GM19372 (cell line): ENCODE measurements around the gene LGALS3.

Experiments
- ATAC-seq: cut with Tn5 transposase; IDR thresholded peaks from one replicate; pipeline ENCODE4 v1.9.1; 2021; ENCODE audit warnings: mild to moderate bottlenecking, low read depth, moderate library complexity; ENCODE audit not compliant: unreplicated experiment

The LGALS3 gene

DNA sequence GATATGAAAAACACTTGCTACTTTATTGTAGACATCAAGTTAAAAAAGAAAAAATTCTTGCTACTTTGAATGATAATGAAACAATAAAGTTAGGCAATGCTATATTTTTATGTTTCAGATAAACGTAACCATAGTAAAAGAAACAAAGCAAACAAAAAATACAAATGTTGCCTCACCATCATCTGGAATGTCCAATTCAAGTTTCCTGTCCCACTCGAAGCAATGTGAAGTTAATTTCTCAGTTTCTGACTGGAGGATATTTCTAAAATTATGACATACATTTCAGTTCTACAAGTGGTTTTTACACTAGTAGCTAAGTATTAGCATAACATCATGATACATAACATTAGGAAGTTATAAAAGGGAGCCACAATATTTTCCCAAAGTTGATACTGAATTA, 41.5 kb downstream of the LGALS3 start:
- ATAC-seq = no peak

DNA sequence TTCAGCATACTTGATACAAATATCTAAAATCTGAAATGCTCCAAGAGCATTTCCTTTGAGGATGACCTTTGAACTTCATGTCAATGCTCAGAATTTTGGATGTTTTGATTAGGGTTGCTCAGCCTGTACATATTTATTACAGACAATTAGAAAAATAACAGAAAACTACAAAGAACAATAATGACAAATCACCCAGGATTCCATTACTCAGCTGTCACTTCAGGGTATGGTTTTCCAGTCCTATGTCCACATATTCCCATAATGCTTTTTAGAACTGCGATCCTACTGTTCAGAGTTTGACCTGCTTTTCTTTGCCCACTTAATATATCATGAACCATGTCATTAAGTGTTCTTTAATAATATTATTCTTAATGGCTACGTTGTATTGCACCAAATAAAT, 51.0 kb downstream of the LGALS3 start:
- no peak for ATAC-seq

DNA sequence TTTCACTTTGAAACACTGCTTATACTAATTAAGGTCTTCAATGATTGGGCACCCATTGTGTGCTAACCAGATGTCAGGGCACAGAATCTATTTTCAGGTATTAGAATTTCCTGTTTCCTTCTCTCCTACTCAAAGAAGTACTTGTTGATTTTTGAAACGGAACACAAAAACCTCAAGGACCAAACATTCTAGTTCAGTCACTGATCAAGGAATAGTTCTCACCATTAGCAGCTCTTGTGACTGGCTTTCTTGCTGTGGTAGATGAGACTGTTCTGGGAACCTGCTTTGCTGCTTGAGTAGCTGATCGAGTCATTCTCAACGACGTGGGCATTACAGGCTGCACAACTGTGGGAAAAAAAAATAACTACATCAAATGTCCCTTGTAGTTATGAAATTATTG, 51.4 kb downstream of the LGALS3 start:
- peak; percentile 64 for ATAC-seq

DNA sequence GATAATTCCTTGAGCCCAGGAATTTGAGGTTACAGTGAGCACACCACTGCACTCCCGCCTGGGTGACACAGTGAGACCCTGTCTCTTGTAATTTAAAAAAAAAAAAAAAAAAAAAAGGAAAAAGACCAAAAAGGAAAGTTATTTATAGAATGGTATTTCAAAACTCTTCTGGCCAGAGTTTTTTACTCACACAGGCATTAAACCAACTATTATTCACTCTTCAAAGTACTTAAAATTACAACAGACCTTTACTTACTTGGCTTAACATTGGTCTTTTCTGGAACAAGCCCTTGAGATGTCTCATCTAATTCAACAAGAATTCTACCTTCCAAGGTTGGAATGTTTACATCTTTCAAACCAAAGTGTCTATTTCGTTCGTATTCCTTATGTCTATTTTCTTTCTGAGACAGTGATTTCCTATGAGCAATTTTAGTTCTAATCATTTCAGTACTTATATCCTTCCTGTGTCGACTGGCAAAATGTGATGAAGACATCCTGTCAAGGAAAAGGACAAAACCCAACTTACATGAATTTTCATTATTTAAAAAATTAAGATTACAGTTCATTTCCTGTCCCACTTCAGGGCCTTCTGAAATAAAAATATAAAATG, 59.7 kb downstream of the LGALS3 start:
- no peak for ATAC-seq

DNA sequence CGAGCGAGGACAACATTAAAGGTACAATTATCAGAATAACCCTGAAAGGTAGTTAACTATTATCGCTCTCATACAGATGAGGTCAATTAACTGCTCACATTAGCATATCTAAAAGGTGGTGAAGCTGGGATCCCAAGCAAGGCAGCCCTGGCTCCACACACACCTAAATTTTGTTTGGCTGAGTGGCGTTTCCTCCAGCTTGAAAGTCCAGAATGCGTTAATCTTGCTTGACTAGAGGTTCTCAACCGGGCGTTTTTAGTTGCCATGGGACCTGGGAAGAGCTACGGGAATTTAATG, 61.8 kb downstream of the LGALS3 start:
- ATAC-seq = no peak

DNA sequence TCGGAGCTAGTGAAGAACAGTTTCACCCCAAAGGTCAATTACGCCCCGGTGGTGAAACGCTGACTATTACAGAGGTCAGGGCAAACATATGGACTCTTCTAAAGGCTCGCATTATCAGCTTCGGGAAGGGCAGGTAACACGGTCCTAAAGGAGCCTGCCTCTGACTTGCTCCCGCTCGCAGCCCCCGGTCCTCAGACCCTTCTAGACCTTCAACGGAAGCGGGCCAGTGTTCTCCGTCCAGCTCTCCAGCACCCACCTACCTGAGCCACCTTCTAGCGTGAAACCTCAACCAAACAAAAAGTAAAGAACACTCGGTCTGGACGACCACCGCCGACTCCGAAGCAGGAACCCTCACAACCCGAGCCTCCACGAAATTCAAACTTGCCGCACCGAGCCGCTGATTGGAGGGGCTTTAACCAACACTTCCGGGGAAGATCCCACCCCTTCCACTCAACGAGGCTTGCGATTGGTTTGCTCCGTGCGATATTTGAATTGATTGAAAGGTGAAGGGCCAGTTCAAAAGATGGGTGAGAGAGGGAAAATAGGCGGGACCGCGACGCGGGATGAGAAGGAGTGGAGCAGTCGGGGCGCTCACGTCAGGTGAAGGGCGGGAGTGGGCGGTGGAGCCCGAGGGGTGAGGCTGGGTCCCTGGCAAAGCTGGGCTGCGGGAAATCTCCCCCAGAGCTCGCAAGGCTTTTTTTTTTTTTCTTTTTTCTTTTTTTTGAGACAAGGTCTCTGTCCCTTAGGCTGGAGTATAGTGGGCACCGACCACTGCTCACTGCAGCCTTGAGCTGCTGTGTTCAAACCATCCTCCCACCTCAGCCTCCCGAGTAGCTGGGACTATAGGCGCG, 62.4 kb downstream of the LGALS3 start, which contains the start of gene DLGAP5:
Gene DLGAP5 (minus strand): TSS at position 383 of the 851 bp plus-strand sequence. CDS start 2,406 bp downstream, outside the sequence.
- peak; percentile 95 for ATAC-seq

DNA sequence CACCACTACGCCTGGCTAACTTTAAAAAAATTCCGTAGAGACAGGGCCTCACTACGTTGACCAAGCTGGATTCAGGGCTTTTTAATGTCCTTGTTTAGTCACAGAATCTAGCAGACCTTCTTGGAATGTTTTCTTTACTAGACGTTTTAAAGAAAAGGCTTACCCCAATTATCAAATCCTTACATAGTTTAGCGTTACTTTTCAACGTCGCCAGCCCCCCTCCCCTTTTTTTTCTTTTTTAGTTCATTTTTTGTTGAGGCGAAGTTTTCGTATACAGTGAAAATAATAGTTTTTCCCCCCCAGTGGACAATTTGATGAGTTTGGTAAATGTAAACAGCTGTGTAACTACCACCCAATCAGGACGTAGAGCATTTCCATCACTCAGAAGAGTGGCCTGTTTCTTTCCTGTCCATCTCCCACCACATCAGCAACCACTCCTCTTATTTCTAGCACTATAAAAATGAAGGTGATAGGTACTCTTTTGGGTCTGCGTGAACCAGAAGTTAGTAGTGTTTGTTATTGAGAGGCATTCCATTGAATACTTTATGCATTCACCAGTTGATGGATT, 63.1 kb downstream of the LGALS3 start:
- ATAC-seq = no peak

DNA sequence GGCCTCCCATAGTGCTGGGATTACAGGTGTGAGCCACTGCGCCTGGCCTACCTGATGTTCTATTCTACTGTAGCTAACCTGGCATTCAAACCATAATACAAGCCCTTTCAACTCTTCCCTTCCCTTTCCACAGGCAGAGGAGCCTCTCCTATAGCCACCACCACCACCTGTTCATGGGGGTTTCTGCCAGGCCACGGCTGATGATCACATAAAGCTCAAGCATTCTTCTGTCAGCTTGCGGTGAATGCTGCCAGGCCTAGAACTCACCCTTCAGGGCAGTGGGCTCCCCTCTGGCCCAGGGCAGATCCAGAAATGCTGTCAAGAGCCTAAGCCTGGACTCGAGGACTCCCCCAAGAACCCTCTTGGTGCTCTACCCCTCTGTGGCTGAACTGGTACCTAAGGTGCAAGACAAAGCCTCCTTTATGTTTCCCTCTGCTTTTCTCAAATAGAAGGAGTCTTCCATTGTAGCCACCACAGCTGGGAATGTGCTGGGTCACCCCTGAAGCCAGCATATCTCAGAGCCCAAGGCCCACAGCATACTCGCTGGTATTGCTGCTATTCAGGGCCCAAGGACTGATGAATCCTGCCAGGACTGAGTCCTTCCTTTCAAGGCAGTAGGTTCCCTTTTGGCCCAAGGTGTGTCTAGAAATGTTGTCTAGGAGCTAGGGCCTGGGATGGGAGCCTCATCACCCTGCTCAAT, 65.8 kb downstream of the LGALS3 start:
- ATAC-seq = no peak
